ENCODE measurements around the gene CFDP1. TPM values are rescaled to one million over a fixed set of nuclear protein-coding genes. Genes with fewer than 3 reads are reported as not detected.

Gene CFDP1
- total RNA-seq, 2 donors from 2014 or later: 33.6 to 34.7 TPM

GRCh38 chr16:75244844-75245758 is 188.2 kb downstream of the CFDP1 start:
- Mint-ChIP-seq H3K4me3 (no peak overlapping the region), H3K4me1 (peaks cover 13% of the 10 kb centered on the region), H3K27me3 (peaks cover 10% of the 10 kb centered on the region), H3K36me3 (ENCODE audit: low read depth) (no peaks in the 10 kb centered on the region), H3K27ac (no peak overlapping the region)
- DNase-seq (no peak), ATAC-seq (no peak)
- H3K9me3 ChIP-seq (ENCODE audit: control insufficient read depth, low read length, poor library complexity, severe bottlenecking): no peaks in the 10 kb centered on the region

- Mint-ChIP-seq H3K27ac (peak overlapping the region; percentile 57), H3K4me3 (no peak overlapping the region), H3K27me3 (peaks cover 10% of the 10 kb centered on the region), H3K4me1 (peaks cover 15% of the 10 kb centered on the region), H3K36me3 (ENCODE audit: low read depth) (no peaks in the 10 kb centered on the region)
- ATAC-seq (no peak), DNase-seq (no peak)
- H3K9me3 ChIP-seq (ENCODE audit: control insufficient read depth, low read length, poor library complexity, severe bottlenecking): no peaks in the 10 kb centered on the region
Measured at GRCh38 chr16:75244225-75244809, 189.0 kb downstream of the CFDP1 start.

Other genes with a start within 250 kb of the CFDP1 start
- not detected for gene CTRB2, start 226.3 kb downstream of the CFDP1 start, total RNA-seq
- not detected for gene CTRB1, start 214.5 kb downstream of the CFDP1 start, total RNA-seq
- gene BCAR1, start 181.9 kb downstream of the CFDP1 start, total RNA-seq: under 1 TPM in 1 of 2 donors, not detected in 1; 0.50 TPM
- gene TMEM170A, start 31.2 kb upstream of the CFDP1 start, total RNA-seq: 10 to 100 TPM; 39.7 to 46.5 TPM
- gene CHST6, start 61.9 kb upstream of the CFDP1 start, total RNA-seq: not detected
- gene CHST5, start 102.6 kb upstream of the CFDP1 start, total RNA-seq: under 1 TPM in 1 of 2 donors, not detected in 1; 0.16 TPM
- gene TMEM231, start 122.7 kb upstream of the CFDP1 start, total RNA-seq: 1 to 10 TPM; 5.3 to 7.5 TPM
- gene GABARAPL2, start 132.9 kb upstream of the CFDP1 start, total RNA-seq: 10 to 100 TPM; 76.5 to 79.5 TPM
- gene ADAT1, start 189.8 kb upstream of the CFDP1 start, total RNA-seq: 10 to 100 TPM; 57.9 to 64.1 TPM
- gene KARS1, start 214.2 kb upstream of the CFDP1 start, total RNA-seq: 100 to 1,000 TPM; 160 to 161 TPM
- gene TERF2IP, start 214.3 kb upstream of the CFDP1 start, total RNA-seq: 100 to 1,000 TPM in 1 of 2 donors, 10 to 100 TPM in 1; 98.1 to 107 TPM
- gene CPHXL2, start 243.5 kb upstream of the CFDP1 start, total RNA-seq: not detected